Uterus (tissue), 2 donors: Measurements from ENCODE around the gene CT55.

ENCODE experiments used
- CTCF ChIP-seq, 4 experiments: fragments of 200-600 bp in 2 of 4; fragments of 450-650 bp in 2 of 4; sonication (generic) in 2 of 4; IDR thresholded peaks; one replicate each; pipeline ENCODE4 v1.5.1; 2016 to 2019; ENCODE audit warnings: antibody characterized with exemption in 4 of 4, mild to moderate bottlenecking in 2 of 4, moderate library complexity in 1 of 4
- POLR2A ChIP-seq, 2 donors: fragments of 450-650 bp; IDR thresholded peaks; one replicate each; pipeline ENCODE4 v1.6.1; 2016; ENCODE audit warnings: antibody characterized with exemption in 2 of 2, mild to moderate bottlenecking in 1 of 2, moderate library complexity in 1 of 2

- TF ChIP-seq CTCF (IDR thresholded peaks at IDR 0.05) (no peak), POLR2A (IDR thresholded peaks at IDR 0.05) (no peak)
Observed at GRCh38 chrX:135191838-135192237, 20.6 kb upstream of the CT55 start.
